ENCODE results near the gene B4GALNT2. TPM values are rescaled to one million over a fixed set of nuclear protein-coding genes. Genes with fewer than 3 reads are reported as not detected.

Gene B4GALNT2
- total and polyA plus RNA-seq, 2 donors (not counting 3 experiments of a cell fraction or from before 2014, with no cell fraction given) = 0.11 TPM; not detected in 1

DNA sequence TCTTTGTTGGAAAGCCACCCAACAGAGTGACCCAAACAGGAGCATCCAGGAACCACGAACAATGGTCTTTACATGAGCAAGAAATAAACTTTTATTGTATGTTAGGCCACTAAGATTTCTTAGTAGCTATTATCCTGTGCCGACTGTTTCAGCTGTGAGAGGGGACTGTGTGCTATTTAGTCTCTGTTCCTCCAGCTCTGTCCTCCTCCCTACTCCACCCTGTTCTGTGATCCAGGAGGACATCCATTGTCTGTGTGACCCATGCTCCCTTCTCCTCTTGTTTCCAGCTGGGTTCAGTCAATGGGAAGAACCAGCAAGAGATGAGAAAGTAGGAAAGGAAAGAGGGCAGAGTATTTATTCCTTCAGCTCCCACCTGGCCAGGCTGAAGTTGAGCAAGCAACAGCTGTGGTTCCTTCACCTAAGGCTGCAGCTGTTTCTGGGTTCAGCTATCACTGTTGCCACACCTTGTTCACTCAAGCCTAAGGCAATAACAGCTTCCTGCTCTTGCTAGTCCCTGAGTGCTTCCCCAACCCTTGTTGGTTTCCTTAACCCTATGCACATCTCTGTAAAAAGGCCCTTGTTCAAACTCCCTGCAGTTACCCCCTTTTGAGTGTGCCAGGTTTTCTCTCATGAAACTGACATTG, 14.9 kb upstream of the B4GALNT2 start:
- CTCF ChIA-PET = interaction anchor here (1.0 kb wide), 1 partner anchor 57 kb away, joined by 3 read pairs; no protein-coding TSS in a partner anchor
- Histone ChIP-seq H4K20me1 (replicated peaks; ENCODE audit: control insufficient read depth, extremely low read depth, insufficient read depth, low read length) (no peaks in the 10 kb centered on the region), H3K36me3 (ENCODE audit: control insufficient read depth in 2 of 2, extremely low read depth in 1 of 2, insufficient read depth in 2 of 2, low read length in 2 of 2) (no peaks in the 10 kb centered on the region), H3K4me1 (ENCODE audit: control insufficient read depth, extremely low read depth, insufficient read depth, low read length) (no peaks in the 10 kb centered on the region), H3K79me2 (ENCODE audit: control insufficient read depth, insufficient read depth, low read length) (no peaks in the 10 kb centered on the region), H3K4me3 (replicated peaks in 1 of 3; ENCODE audit: insufficient read depth in 1 of 3, low read depth in 1 of 3, low read length in 3 of 3) (no peak overlapping the region), H3K27me3 (ENCODE audit: control insufficient read depth in 2 of 2, insufficient read depth in 2 of 2, low read length in 2 of 2) (peaks cover 26 to 43% of the 10 kb centered on the region in 2 experiments), H2AFZ (ENCODE audit: low read depth, low read length) (no peak overlapping the region), H3K9me3 (replicated peaks; ENCODE audit: control insufficient read depth, insufficient read depth, low read length) (no peaks in the 10 kb centered on the region), H3K9me1 (replicated peaks; ENCODE audit: control insufficient read depth, extremely low read depth, insufficient read depth, low read length) (no peaks in the 10 kb centered on the region), H3K4me2 (ENCODE audit: insufficient read depth, low read length) (no peak overlapping the region), H3K27ac (ENCODE audit: insufficient read depth, low read depth, low read length) (no peak overlapping the region), H3K9ac (replicated peaks; ENCODE audit: extremely low read depth, insufficient read depth, low read length) (no peak overlapping the region)
- TF ChIP-seq POLR2A (IDR thresholded peaks at IDR 0.05; ENCODE audit: low read depth, low read length) (no peak), EZH2 (IDR thresholded peaks at IDR 0.05; ENCODE audit: borderline replicate concordance, low read depth, low read length, severe bottlenecking) (no peak), MYC (IDR thresholded peaks at IDR 0.05; ENCODE audit: low read depth, low read length) (no peak), FOS (IDR thresholded peaks at IDR 0.05; ENCODE audit: borderline replicate concordance, insufficient read depth, low read length) (no peak), POLR2AphosphoS5 (IDR thresholded peaks at IDR 0.05; ENCODE audit: insufficient read depth, low read depth, low read length) (no peak), JUN (IDR thresholded peaks at IDR 0.05; ENCODE audit: borderline replicate concordance, insufficient read depth, insufficient read length, low read depth) (no peak), GATA2 (IDR thresholded peaks at IDR 0.05; ENCODE audit: insufficient read depth, insufficient read length, low read depth, low read length) (no peak)
- TF ChIP-seq, protein P1, sequence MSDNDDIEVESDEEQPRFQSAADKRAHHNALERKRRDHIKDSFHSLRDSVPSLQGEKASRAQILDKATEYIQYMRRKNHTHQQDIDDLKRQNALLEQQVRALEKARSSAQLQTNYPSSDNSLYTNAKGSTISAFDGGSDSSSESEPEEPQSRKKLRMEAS (IDR thresholded peaks at IDR 0.05; ENCODE audit: insufficient read depth, insufficient read length) = no peak
- TF ChIP-seq, protein P2, sequence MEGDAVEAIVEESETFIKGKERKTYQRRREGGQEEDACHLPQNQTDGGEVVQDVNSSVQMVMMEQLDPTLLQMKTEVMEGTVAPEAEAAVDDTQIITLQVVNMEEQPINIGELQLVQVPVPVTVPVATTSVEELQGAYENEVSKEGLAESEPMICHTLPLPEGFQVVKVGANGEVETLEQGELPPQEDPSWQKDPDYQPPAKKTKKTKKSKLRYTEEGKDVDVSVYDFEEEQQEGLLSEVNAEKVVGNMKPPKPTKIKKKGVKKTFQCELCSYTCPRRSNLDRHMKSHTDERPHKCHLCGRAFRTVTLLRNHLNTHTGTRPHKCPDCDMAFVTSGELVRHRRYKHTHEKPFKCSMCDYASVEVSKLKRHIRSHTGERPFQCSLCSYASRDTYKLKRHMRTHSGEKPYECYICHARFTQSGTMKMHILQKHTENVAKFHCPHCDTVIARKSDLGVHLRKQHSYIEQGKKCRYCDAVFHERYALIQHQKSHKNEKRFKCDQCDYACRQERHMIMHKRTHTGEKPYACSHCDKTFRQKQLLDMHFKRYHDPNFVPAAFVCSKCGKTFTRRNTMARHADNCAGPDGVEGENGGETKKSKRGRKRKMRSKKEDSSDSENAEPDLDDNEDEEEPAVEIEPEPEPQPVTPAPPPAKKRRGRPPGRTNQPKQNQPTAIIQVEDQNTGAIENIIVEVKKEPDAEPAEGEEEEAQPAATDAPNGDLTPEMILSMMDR (IDR thresholded peaks at IDR 0.05; ENCODE audit: extremely low read depth in 1 of 2, insufficient read depth in 1 of 2, low read depth in 1 of 2, low read length in 2 of 2) = no peak
- BruUV-seq (replicated peaks) = no TSS peak
- intact Hi-C loops (cut with micrococcal nuclease) = no loop called here
- no peak for FAIRE-seq
- DNase-seq (ENCODE audit: low read depth, low spot score) = no peak
- dilution Hi-C loops (cut with MboI; ENCODE audit: extremely low pct_ligation_motif_present, low sequenced_read_pairs) = no loop called here
- POLR2A ChIA-PET = no interaction called here

Data from endothelial cell of umbilical vein (primary cell).